Heart left ventricle (tissue), 13 donors: ENCODE measurements around the gene CLMP.

ENCODE experiments used
- CTCF ChIP-seq, 12 donors: fragments of 200-600 bp; sonication (generic) in 4 of 12; IDR thresholded peaks; one replicate each; pipeline versions ENCODE4 v1.5.0 to v1.8.0; 2018 to 2022; ENCODE audit warnings: antibody characterized with exemption in 12 of 12, mild to moderate bottlenecking in 5 of 12
- POLR2A ChIP-seq, 2 donors: fragments of 450-650 bp; IDR thresholded peaks; one replicate each; pipeline ENCODE4 v1.6.1; 2017; ENCODE audit warnings: antibody characterized with exemption in 2 of 2, mild to moderate bottlenecking in 2 of 2, moderate library complexity in 2 of 2
- donor health status: ischemic (EF 13 %, LVEDD 7.1; RV severe dilation, severe dysfunction).
- donor health status: DM: no; HTN: yes; CAD: no.
- donor health status: DM: no; HTN: no; CAD: no.
- donor health status: ischemic (EF 25% LVEDD 6.9; RV normal size, moderate dysfunction).
- donor health status: ischemic (EF 25% LVEDD 5.7; RV mildly dilated, moderate dysfunction).
- donor health status: ischemic (EF 35%, LVEDD 5.7; RV mildly dilated, moderate dysfunction).
- donor health status: nonischemic (EF 11% LVEDD 7.7; RV severe dilation, severe dysfunction).
- donor health status: DM: yes; HTN: yes; CAD: no.
- donor health status: PGD.
- donor health status: ischemic (EF 29% LVEDD 5.4; RV normal size, mild dysfunction).
- donor health status: nonischemic (EF 23%, LVEDD 6.1; RV moderate dilation, normal function).

- TF ChIP-seq CTCF (IDR thresholded peaks at IDR 0.05) (no peak), POLR2A (IDR thresholded peaks at IDR 0.05) (no peak)
These were observed 153.9 kb downstream of the CLMP start for GRCh38 chr11:123041185-123041584.
